K562 (cell line): Measurements from ENCODE around the gene CENPC. TPM values are rescaled to one million over a fixed set of nuclear protein-coding genes. Genes with fewer than 3 reads are reported as not detected.

Experiments
- ATAC-seq: fragments of 200-7000 bp; cut with Tn5 transposase; 3 replicates; pipeline ENCODE4 v1.9.1; 2020; ENCODE audit warnings: moderate library complexity
- BruUV-seq: library from RNA; stranded (reverse); fragments of 400-500 nt; replicated peaks from 2 replicates; lab custom pipeline; 2021; lab: Mats Ljungman, UMichigan
- CTCF ChIA-PET: fragments of 300-600 bp; formaldehyde crosslinking; extraction: SDS; loops from one replicate; lab custom pipeline; 2021; ENCODE audit warnings: low intra/inter-chr PET ratio; lab: Yijun Ruan, JAX
- POLR2A ChIA-PET: fragments of 300-600, 350-650 bp; sonication (Branson Sonifier 250); formaldehyde crosslinking; extraction: SDS; loops from one replicate; lab custom pipeline; 2021; ENCODE audit warnings: antibody characterized with exemption, inconsistent platforms; lab: Yijun Ruan, JAX
- DNase-seq, 4 experiments: peaks; one replicate each; pipeline versions ENCODE4 v3.0.0 to v3.0.0-alpha.2; 2011 to 2018; ENCODE audit warnings: low spot score in 3 of 4, mixed read lengths in 3 of 4; ENCODE audit errors: extremely low read depth in 1 of 4
- FAIRE-seq: peaks from 2 replicates; lab custom pipeline; 2011; peaks lifted over from hg19 to GRCh38; lab: Jason Lieb, UNC
- H2AFZ ChIP-seq: 2 replicates; pipeline ENCODE4 v1.6.0; 2011; ENCODE audit warnings: low read depth, low read length, control low read depth, inconsistent platforms
- H3K27ac ChIP-seq: fragments of 200-600 bp; 3 replicates; pipeline ENCODE4 v1.8.0; 2011; ENCODE audit warnings: low read depth, mild to moderate bottlenecking, control low read depth, inconsistent platforms, low read length, moderate library complexity, mixed read lengths; ENCODE audit errors: extremely low read depth
- H3K27me3 ChIP-seq, 2 experiments: fragments of 300-600 bp in 1 of 2; 2 replicates in 1 of 2; 3 replicates in 1 of 2; pipeline versions ENCODE4 v1.6.0 to v1.8.0; 2011; ENCODE audit warnings: inconsistent platforms in 2 of 2, low read length in 2 of 2, mild to moderate bottlenecking in 1 of 2, mixed read lengths in 1 of 2, moderate library complexity in 1 of 2; ENCODE audit not compliant: control insufficient read depth in 2 of 2, insufficient read depth in 2 of 2
- H3K36me3 ChIP-seq: fragments of 300-600 bp; 3 replicates; pipeline ENCODE4 v1.8.0; 2011; ENCODE audit warnings: mild to moderate bottlenecking, low read length, inconsistent platforms; ENCODE audit not compliant: control insufficient read depth, insufficient read depth
- H3K4me1 ChIP-seq, 2 experiments: fragments of 200-600 bp in 1 of 2; replicated peaks in 1 of 2; 2 replicates in 1 of 2; 3 replicates in 1 of 2; pipeline versions ENCODE4 v1.5.1 to v1.8.0; 2011; ENCODE audit warnings: inconsistent platforms in 2 of 2, low read length in 2 of 2, mild to moderate bottlenecking in 1 of 2, mixed read lengths in 1 of 2, moderate library complexity in 1 of 2; ENCODE audit not compliant: control insufficient read depth in 2 of 2, insufficient read depth in 2 of 2
- H3K4me2 ChIP-seq: 2 replicates; pipeline ENCODE4 v1.6.1; 2011; ENCODE audit warnings: low read length, control low read depth, inconsistent platforms, mixed read lengths; ENCODE audit not compliant: insufficient read depth
- H3K4me3 ChIP-seq: fragments of 200-600 bp; sonication (generic), shearing (Covaris generic); 2 replicates; pipeline ENCODE4 v1.5.1; 2016; ENCODE audit warnings: control low read depth, inconsistent platforms
- H3K79me2 ChIP-seq: fragments of 200-600 bp; 3 replicates; pipeline ENCODE4 v1.8.0; 2011; ENCODE audit warnings: low read length, inconsistent platforms; ENCODE audit not compliant: control insufficient read depth, insufficient read depth
- H3K9ac ChIP-seq, 2 experiments: 2 replicates each; pipeline versions ENCODE4 v1.6.0 to v1.6.1; 2011; ENCODE audit warnings: low read depth in 2 of 2, low read length in 2 of 2, control low read depth in 1 of 2, inconsistent platforms in 1 of 2, mild to moderate bottlenecking in 1 of 2, mixed read lengths in 1 of 2; ENCODE audit not compliant: insufficient read depth in 1 of 2
- H3K9me1 ChIP-seq: one replicate; pipeline ENCODE4 v1.6.0; 2011; ENCODE audit warnings: inconsistent platforms, mild to moderate bottlenecking, low read length, moderate library complexity; ENCODE audit not compliant: control insufficient read depth, insufficient read depth
- H3K9me3 ChIP-seq: replicated peaks from 2 replicates; pipeline ENCODE4 v1.5.1; 2011; ENCODE audit warnings: low read depth, low read length, inconsistent platforms; ENCODE audit not compliant: control insufficient read depth, insufficient read depth
- H4K20me1 ChIP-seq: replicated peaks from 2 replicates; pipeline ENCODE4 v1.6.1; 2011; ENCODE audit warnings: low read length, inconsistent platforms, mixed read lengths; ENCODE audit not compliant: control insufficient read depth, insufficient read depth
- CBFA2T3 ChIP-seq: fragments of 450-650 bp; IDR thresholded peaks from 2 replicates; pipeline ENCODE4 v1.6.1; 2017
- EGR1 ChIP-seq: fragments of 450-650 bp; conservative IDR thresholded peaks from 2 replicates; pipeline ENCODE4 v1.6.1; 2017; ENCODE audit warnings: mild to moderate bottlenecking
- HDAC1 ChIP-seq, 2 experiments: fragments of 450-650 bp; IDR thresholded peaks; 2 replicates each; pipeline ENCODE4 v1.6.1; 2016 to 2017; ENCODE audit warnings: inconsistent platforms in 1 of 2, mild to moderate bottlenecking in 1 of 2, moderate library complexity in 1 of 2
- HDAC8 ChIP-seq: fragments of 450-650 bp; IDR thresholded peaks from 2 replicates; pipeline ENCODE4 v1.6.1; 2016; ENCODE audit warnings: mild to moderate bottlenecking, missing genetic modification characterization, moderate library complexity, missing compliant biosample characterization
- ZNF766 ChIP-seq: fragments of 200-800 bp; sonication (Bioruptor generic); conservative IDR thresholded peaks from 2 replicates; pipeline ENCODE4 v1.6.1; 2016; ENCODE audit warnings: missing genetic modification characterization, missing compliant biosample characterization
- WGBS: fragments of 100-300 bp; shearing (Covaris generic); methylation state at CpG from one replicate; pipeline ENCODE4 v1.1.6; 2016; ENCODE audit warnings: low coverage, mixed read lengths; ENCODE audit not compliant: insufficient coverage; ENCODE audit errors: missing lambda C conversion rate; 5-methylcytosine and 5-hydroxymethylcytosine counted together
- in situ Hi-C: fragments of 300-500 bp; cut with MboI; formaldehyde crosslinking; loops from 4 replicates; pipeline ENCODE4 v1.15.0; 2018; ENCODE audit warnings: inconsistent platforms, mixed read lengths
- intact Hi-C: fragments of 100-400 bp; cut with micrococcal nuclease; formaldehyde crosslinking; loops from 2 replicates; pipeline ENCODE4 v1.14.2; 2022
- polyA plus RNA-seq, 8 experiments: library from polyadenylated mRNA; depleted of rRNA in 4 of 8; stranded (reverse) in 5 of 8; unstranded in 3 of 8; fragments of >200 nt; fragmentation: Nextera tagmentation in 2 of 8; fragmentation: Illumina TruSeq in 1 of 8; extraction: Ambion mirVana in 2 of 8; extraction: Trizol in 1 of 8; gene quantifications; 2 replicates each; pipeline versions ENCODE4 v1.2.1 to v1.2.3, GENCODE V29; 2011 to 2014; ENCODE audit warnings: inconsistent platforms in 1 of 8, missing spikeins in 1 of 8
- total RNA-seq, 7 experiments: library from RNA; depleted of rRNA in 6 of 7; stranded (reverse); fragments of >200 nt in 6 of 7; fragmentation: Illumina TruSeq in 2 of 7; extraction: Trizol in 2 of 7; gene quantifications; 2 replicates each; pipeline versions ENCODE4 v1.2.1 to v1.2.3, GENCODE V29; 2011 to 2021; ENCODE audit warnings: low replicate concordance in 1 of 7

CENPC gene
- total and polyA plus RNA-seq, 9 of the 15 experiments (the other 6 are each of a cell fraction or from before 2014, with no cell fraction given), result 18.1 to 48.5 (median 30.8) TPM

- in situ Hi-C loops (no loop called here), intact Hi-C loops (no loop called here)
- Histone ChIP-seq H3K36me3 (peaks cover 22% of the 10 kb centered on the region; the same call in 2 of the 3 replicates), H3K27ac (peak overlapping the region; percentile 34; the same call in 1 of the 3 replicates), H3K9me1 (no peaks in the 10 kb centered on the region), H3K4me2 (no peak overlapping the region), H3K4me1 (0 out of 5 replicates have a peak, but pooled peaks cover 0 to 3% of the 10 kb centered on the region in 2 experiments), H3K27me3 (no peaks in the 10 kb centered on the region), H3K4me3 (no peak overlapping the region), H2AFZ (no peak overlapping the region), H3K9me3 (no peaks in the 10 kb centered on the region), H3K9ac (no peak overlapping the region), H3K79me2 (no peaks in the 10 kb centered on the region), H4K20me1 (no peaks in the 10 kb centered on the region)
- ATAC-seq (peak; percentile 51), FAIRE-seq (no peak), DNase-seq (peak in 1 of 4 experiments; percentile 30)
- CTCF ChIA-PET, result no interaction called here
- 65% methylated on average over 4 of the region's 4 CpGs for WGBS
- BruUV-seq, result no TSS peak
- POLR2A ChIA-PET, result interaction anchor here (1.0 to 1.2 kb wide), 2 partner anchors 12 to 15 kb away, joined by 3 to 4 read pairs; no protein-coding TSS in a partner anchor
- TF ChIP-seq ZNF766 (CRISPR knock-in tag) (peak; percentile 45; the same call in 1 of the 2 replicates), HDAC8 (tag) (no peak), HDAC1 (IDR thresholded peaks at IDR 0.05) (no peak), CBFA2T3 (peak; percentile 11; the same call in 1 of the 2 replicates), EGR1 (peak; percentile 62)
These were observed 93.0 kb downstream of the CENPC start for GRCh38 chr4:67452100-67452845.
